HFF-Myc (cell line): ENCODE measurements around the gene AFF1.

Experiments used
- DNase-seq: peaks from one replicate; pipeline ENCODE4 v3.0.0-alpha.2; 2011; ENCODE audit warnings: low read depth; ENCODE audit errors: extremely low read depth
- H3K4me3 ChIP-seq: replicated peaks from 2 replicates; pipeline ENCODE4 v1.5.1; 2011; ENCODE audit warnings: low read depth, mild to moderate bottlenecking, control low read depth, low read length
- TF ChIP-seq, protein P1 (sequence below): IDR thresholded peaks from 2 replicates; pipeline ENCODE4 v1.5.1; 2012; ENCODE audit warnings: mild to moderate bottlenecking, low read depth, low read length, control low read depth; ENCODE audit errors: missing control alignments

Gene AFF1

DNA sequence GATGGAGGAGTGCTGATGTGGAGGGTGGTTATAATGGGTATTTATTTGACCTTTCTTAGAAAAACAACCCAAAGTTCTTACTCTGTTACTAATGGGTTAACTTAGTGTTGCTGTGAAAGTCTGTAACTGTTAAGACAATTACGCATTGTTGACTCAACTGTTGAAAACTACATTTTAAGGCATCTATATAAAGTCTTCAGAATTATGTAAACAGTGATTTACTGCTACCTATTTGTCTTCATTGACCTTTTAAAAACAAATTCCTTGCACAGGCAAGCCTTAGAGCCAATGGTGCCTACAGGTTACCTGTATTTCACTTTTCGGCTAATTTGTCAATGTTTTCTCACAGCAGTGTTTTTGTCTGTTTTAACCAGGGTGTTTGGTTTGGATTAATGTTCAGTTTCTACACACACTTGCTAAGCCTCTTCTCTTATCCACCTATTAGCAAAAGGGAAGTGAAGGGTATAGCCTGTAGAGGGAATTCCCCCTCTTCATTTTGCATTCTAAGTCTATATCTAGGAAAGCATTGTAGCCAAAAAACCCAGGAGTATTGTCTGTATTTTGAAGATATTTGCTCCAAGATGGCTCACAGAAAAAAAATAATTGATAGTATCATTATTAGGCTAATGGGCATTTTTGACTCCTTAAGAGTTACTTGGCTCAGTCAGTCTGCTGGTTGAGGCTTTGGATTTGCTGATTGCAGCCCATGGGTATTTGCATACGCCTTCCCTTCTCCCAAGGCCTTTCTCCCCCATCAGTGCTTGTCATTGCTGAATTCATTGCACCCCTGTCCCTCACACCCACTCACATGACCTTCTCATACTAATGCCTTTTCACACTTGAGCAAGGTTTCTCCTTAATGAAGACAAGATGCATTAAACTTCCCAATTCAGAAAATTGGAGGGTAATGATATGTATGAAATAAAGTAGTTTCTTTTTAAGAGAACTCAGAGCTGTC is 30.5 kb downstream of the AFF1 start:
- TF ChIP-seq, protein P1, sequence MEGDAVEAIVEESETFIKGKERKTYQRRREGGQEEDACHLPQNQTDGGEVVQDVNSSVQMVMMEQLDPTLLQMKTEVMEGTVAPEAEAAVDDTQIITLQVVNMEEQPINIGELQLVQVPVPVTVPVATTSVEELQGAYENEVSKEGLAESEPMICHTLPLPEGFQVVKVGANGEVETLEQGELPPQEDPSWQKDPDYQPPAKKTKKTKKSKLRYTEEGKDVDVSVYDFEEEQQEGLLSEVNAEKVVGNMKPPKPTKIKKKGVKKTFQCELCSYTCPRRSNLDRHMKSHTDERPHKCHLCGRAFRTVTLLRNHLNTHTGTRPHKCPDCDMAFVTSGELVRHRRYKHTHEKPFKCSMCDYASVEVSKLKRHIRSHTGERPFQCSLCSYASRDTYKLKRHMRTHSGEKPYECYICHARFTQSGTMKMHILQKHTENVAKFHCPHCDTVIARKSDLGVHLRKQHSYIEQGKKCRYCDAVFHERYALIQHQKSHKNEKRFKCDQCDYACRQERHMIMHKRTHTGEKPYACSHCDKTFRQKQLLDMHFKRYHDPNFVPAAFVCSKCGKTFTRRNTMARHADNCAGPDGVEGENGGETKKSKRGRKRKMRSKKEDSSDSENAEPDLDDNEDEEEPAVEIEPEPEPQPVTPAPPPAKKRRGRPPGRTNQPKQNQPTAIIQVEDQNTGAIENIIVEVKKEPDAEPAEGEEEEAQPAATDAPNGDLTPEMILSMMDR = no peak
- no peak for DNase-seq
- no peak overlapping the region for H3K4me3 ChIP-seq

DNA sequence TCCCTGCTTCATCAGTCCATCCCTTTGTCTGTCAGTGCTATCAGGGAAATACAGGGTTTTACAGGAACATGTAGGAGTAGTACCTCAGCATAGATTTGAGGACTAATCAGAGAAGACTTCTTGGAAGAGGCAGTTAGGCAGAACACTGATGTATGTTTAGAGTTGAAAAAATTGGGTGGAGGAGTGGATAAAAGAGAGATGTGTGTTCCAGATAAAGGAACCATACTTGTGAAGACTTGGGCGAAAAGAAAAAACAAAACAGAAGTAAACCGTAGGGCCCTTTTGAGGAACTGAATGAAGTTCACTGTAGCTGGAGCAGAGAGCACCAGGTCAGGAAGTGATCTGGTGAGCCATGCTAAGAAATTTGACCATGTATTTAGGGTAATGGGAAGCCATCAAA is 32.3 kb downstream of the AFF1 start:
- TF ChIP-seq, protein P1 = no peak
- DNase-seq = no peak
- no peak overlapping the region for H3K4me3 ChIP-seq

DNA sequence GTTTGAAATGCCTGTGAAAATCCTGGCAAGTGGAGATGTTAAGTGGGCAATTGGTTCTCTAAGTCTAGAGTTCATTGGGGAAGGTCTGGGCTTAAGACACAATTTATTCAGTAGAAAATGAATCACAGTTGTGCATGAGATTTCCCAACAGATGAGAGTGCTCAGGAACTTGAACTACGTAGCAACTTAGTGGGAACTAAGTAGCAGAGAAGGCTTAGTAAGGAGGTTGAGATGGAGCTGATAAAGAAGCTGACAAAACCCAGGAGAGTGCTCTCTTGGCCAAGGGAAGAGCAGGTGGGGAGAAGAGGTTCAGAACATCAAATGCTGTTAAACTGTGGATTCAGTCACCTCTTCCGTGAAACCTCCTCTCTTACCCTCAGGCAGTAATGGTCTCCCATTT is 33.0 kb downstream of the AFF1 start:
- no peak for DNase-seq
- TF ChIP-seq, protein P1 = no peak
- no peak overlapping the region for H3K4me3 ChIP-seq

DNA sequence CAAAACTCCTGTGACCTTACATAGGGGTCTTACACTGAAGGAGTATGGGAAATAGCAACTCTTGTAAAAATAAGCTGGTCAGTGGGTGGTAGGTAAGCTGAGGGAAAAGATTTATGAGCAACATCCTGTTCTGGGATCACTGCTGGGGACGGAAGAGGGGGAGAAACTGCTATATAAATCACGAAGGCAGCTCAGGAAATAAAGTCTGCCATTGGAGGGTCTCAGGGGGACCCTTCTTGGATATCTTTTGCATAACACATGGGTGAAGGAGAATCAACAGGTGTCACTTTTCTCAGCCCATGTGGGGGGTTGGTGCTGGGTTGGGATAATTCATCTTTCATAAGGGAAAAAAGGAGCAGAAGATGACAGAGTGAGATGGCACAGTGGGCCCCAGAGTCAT is 33.7 kb downstream of the AFF1 start:
- H3K4me3 ChIP-seq = no peak overlapping the region
- no peak for DNase-seq
- TF ChIP-seq, protein P1 = no peak

DNA sequence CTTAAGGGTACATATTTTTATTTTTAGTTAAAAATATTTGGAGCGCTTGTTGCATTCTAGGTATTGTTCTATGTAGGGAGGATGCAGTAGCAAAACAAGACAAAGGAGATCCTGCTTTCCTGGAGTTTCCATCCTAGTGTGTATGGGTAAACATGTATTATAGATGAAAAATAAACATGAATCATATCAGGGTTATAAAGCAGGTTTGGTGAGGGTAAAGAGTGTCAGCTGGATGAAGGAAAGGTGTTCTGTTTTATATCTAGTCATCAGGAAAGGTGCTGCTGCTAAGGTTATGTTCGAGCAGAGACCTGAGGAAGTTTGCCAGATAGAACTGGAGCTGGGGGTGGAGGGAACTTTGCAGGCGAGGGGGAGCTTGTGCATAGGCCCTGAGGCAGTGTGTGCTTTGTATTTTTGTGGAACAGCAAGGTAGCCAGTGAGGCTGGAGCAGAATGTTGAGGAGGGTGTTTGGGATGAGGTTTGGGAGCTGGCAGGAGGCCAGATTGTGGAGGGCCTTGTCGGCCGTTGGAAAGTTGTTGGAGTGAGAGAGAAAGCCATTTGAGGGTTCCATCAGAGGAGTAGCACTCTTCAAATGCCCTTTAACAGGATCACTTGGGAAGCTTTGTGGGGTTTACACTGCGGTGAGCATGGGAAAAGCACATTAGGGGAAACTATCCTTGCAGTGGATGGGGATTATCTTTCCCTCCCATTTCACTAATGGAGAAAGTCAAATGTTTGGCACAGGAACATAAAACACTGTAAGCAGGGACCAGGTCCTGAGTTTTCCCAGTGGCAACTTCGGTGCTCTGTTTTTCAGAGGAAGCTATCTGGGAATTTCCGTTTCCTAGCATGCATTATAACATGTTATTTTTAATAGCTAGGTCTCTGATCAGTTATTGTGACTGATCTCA is 35.9 kb downstream of the AFF1 start:
- TF ChIP-seq, protein P1 = no peak
- H3K4me3 ChIP-seq = no peak overlapping the region
- DNase-seq = no peak

DNA sequence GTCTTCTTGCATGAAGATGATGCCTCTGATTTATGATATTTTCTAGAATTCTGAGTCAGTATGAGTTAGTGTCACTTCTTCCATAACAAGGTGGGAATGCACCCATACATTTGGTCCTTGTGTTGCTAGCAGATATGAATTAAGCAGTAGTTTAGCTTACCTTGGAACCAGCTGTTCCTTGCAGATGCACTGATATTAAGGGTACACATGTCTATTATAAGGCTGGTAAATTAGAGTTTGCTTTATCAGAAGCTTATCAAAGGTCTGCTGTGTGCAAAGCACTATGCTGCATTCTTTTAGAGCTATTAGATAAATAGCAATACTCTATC is 36.5 kb downstream of the AFF1 start:
- H3K4me3 ChIP-seq = no peak overlapping the region
- DNase-seq = no peak
- TF ChIP-seq, protein P1 = no peak
